ENCODE measurements around the gene BCL2. TPM values are rescaled to one million over a fixed set of nuclear protein-coding genes. Genes with fewer than 3 reads are reported as not detected.

The BCL2 gene
- polyA plus RNA-seq, 1 of the 3 experiments (the other 2 are of a cell fraction): 1.5 TPM

GRCh38 chr18:63145851-63146555, 173.6 kb downstream of the BCL2 start:
- Histone ChIP-seq H3K9ac (no peak overlapping the region), H3K4me2 (no peak overlapping the region), H3K27ac (ENCODE audit: low read depth in 2 of 2, low read length in 1 of 2) (no peak overlapping the region), H2AFZ (ENCODE audit: low read depth) (no peak overlapping the region), H3K9me2 (no peaks in the 10 kb centered on the region), H3K4me1 (ENCODE audit: control insufficient read depth in 1 of 2, insufficient read depth in 2 of 2, low read depth in 1 of 2, low read length in 1 of 2) (peaks cover 0 to 33% of the 10 kb centered on the region in 2 experiments; a peak in 2 of 4 replicates), H3F3A (replicated peaks; ENCODE audit: insufficient read depth) (no peaks in the 10 kb centered on the region), H3K4me3 (ENCODE audit: low read depth in 2 of 2, low read length in 1 of 2) (no peak overlapping the region), H3K27me3 (ENCODE audit: insufficient read depth) (no peaks in the 10 kb centered on the region), H3K36me3 (replicated peaks in 1 of 2; ENCODE audit: control insufficient read depth in 1 of 2, insufficient read depth in 2 of 2, low read length in 1 of 2) (no peaks in the 10 kb centered on the region), H3K9me3 (no peaks in the 10 kb centered on the region), H4K20me1 (ENCODE audit: insufficient read depth) (no peaks in the 10 kb centered on the region), H3K79me2 (ENCODE audit: insufficient read depth) (no peaks in the 10 kb centered on the region)
- TF ChIP-seq FOXJ3 (CRISPR knock-in tag; IDR thresholded peaks at IDR 0.05) (no peak), POLR2AphosphoS5 (IDR thresholded peaks at IDR 0.05; ENCODE audit: low read depth, low read length) (no peak), EZH2phosphoT487 (IDR thresholded peaks at IDR 0.05; ENCODE audit: borderline replicate concordance, low read depth) (no peak), RCOR1 (IDR thresholded peaks at IDR 0.05; ENCODE audit: low read length) (no peak), NFIC (IDR thresholded peaks at IDR 0.05; ENCODE audit: borderline replicate concordance) (no peak), USF1 (IDR thresholded peaks at IDR 0.05; ENCODE audit: borderline replicate concordance, low read depth) (no peak), PBX3 (IDR thresholded peaks at IDR 0.05) (no peak), SMC3 (IDR thresholded peaks at IDR 0.05; ENCODE audit: low read depth, low read length) (no peak)
- WGBS (ENCODE audit: low lambda C conversion rate): 88% methylated on average over 17 of the region's 18 CpGs
- DNase-seq: no peak
- ChIA-PET CTCF (interaction anchor here (1.2 to 1.7 kb wide), 3 partner anchors 128 to 177 kb away, joined by 3 to 8 read pairs (median 4); no protein-coding TSS in a partner anchor), POLR2A (no interaction called here)

- no peak overlapping the region for H3K27ac ChIP-seq (ENCODE audit: low read depth in 2 of 2, low read length in 1 of 2)
- CTCF ChIA-PET: interaction anchor here (0.6 to 1.7 kb wide), 3 partner anchors 26 to 178 kb away, joined by 3 to 8 read pairs (median 4); no protein-coding TSS in a partner anchor
Measured at GRCh38 chr18:63145166-63145850, 174.3 kb downstream of the BCL2 start.

More at GRCh38 chr18:63145166-63145850, 174.3 kb downstream of the BCL2 start:
- Histone ChIP-seq H3K9me3 (no peaks in the 10 kb centered on the region), H3K27me3 (ENCODE audit: insufficient read depth) (no peaks in the 10 kb centered on the region), H3F3A (replicated peaks; ENCODE audit: insufficient read depth) (no peaks in the 10 kb centered on the region), H3K9me2 (no peaks in the 10 kb centered on the region), H3K4me1 (ENCODE audit: control insufficient read depth in 1 of 2, insufficient read depth in 2 of 2, low read depth in 1 of 2, low read length in 1 of 2) (peaks cover 0 to 36% of the 10 kb centered on the region in 2 experiments; a peak in 2 of 4 replicates), H2AFZ (ENCODE audit: low read depth) (no peak overlapping the region), H3K4me2 (no peak overlapping the region), H3K9ac (no peak overlapping the region), H3K79me2 (ENCODE audit: insufficient read depth) (no peaks in the 10 kb centered on the region), H3K4me3 (ENCODE audit: low read depth in 2 of 2, low read length in 1 of 2) (no peak overlapping the region), H3K36me3 (replicated peaks in 1 of 2; ENCODE audit: control insufficient read depth in 1 of 2, insufficient read depth in 2 of 2, low read length in 1 of 2) (no peaks in the 10 kb centered on the region), H4K20me1 (ENCODE audit: insufficient read depth) (no peaks in the 10 kb centered on the region)
- POLR2A ChIA-PET: no interaction called here
- no peak for DNase-seq
- TF ChIP-seq EP300 (IDR thresholded peaks at IDR 0.05; ENCODE audit: borderline replicate concordance in 1 of 2, low read depth in 1 of 2, low read length in 1 of 2) (no peak), RAD21 (IDR thresholded peaks at IDR 0.05; ENCODE audit: low read length) (no peak)
- WGBS (ENCODE audit: low lambda C conversion rate): 92% methylated on average over 4 of the region's 8 CpGs

Measured in SK-N-SH (cell line).